Right atrium auricular region (tissue), 2 donors: Measurements from ENCODE around the gene IL20RA. TPM values are rescaled to one million over a fixed set of nuclear protein-coding genes. Genes with fewer than 3 reads are reported as not detected.

Source experiments
- DNase-seq: peaks from one replicate; pipeline ENCODE4 v3.0.0-alpha.2; 2019; ENCODE audit warnings: low spot score
- H3K27ac ChIP-seq, 2 donors: fragments of 200-600 bp; sonication (generic); 1 replicate in 1 of 2; 2 replicates in 1 of 2; pipeline ENCODE4 v1.5.1; 2016 to 2019
- H3K27me3 ChIP-seq, 2 donors: fragments of 200-600 bp; sonication (generic); one replicate each; pipeline versions ENCODE4 v1.5.1 to v1.6.0; 2017 to 2019
- H3K36me3 ChIP-seq: fragments of 200-600 bp; sonication (generic); one replicate; pipeline ENCODE4 v1.5.1; 2016
- H3K4me1 ChIP-seq, 2 donors: fragments of 200-600 bp; sonication (generic); one replicate each; pipeline versions ENCODE4 v1.5.1 to v1.6.0; 2017 to 2019
- H3K4me3 ChIP-seq, 2 donors: fragments of 200-600 bp; sonication (generic); 1 replicate in 1 of 2; 2 replicates in 1 of 2; pipeline ENCODE4 v1.5.1; 2017 to 2019; ENCODE audit warnings: mild to moderate bottlenecking in 1 of 2, moderate library complexity in 1 of 2
- H3K9me3 ChIP-seq, 2 donors: fragments of 200-600 bp; sonication (generic); one replicate each; pipeline ENCODE4 v1.5.1; 2019
- CTCF ChIP-seq, 2 donors: fragments of 200-600 bp; sonication (generic); IDR thresholded peaks; one replicate each; pipeline ENCODE4 v1.5.1; 2019; ENCODE audit warnings: antibody characterized with exemption in 2 of 2
- total RNA-seq, 2 donors: library from RNA; depleted of rRNA; stranded (reverse); fragments of >200 nt; gene quantifications; one replicate each; pipeline ENCODE4 v1.1.0, GENCODE V29; 2016

The IL20RA gene
- total RNA-seq, 2 donors from 2014 or later, result 0.12 to 5.0 TPM

- H3K36me3 ChIP-seq, result no peaks in the 10 kb centered on the region
- TF ChIP-seq CTCF (IDR thresholded peaks at IDR 0.05), result peak; percentile 16 to 78
- no peaks in the 10 kb centered on the region for H3K27me3 ChIP-seq
- peaks cover 0 to 20% of the 10 kb centered on the region in 2 donors for H3K4me1 ChIP-seq
- H3K4me3 ChIP-seq, result no peak overlapping the region
- DNase-seq, result peak; percentile 69
- H3K27ac ChIP-seq, result no peak overlapping the region
- H3K9me3 ChIP-seq, result no peaks in the 10 kb centered on the region
Observed at GRCh38 chr6:136967876-136968752, 76.7 kb downstream of the IL20RA start.

GRCh38 chr6:136964398-136964797 is 80.4 kb downstream of the IL20RA start:
- Histone ChIP-seq H3K27ac (peak overlapping the region in 1 of 2 donors; percentile 26), H3K4me3 (no peak overlapping the region), H3K36me3 (no peaks in the 10 kb centered on the region), H3K9me3 (no peaks in the 10 kb centered on the region), H3K27me3 (no peaks in the 10 kb centered on the region), H3K4me1 (peaks cover 0 to 27% of the 10 kb centered on the region in 2 donors)
- DNase-seq, result no peak
- no peak for TF ChIP-seq CTCF (IDR thresholded peaks at IDR 0.05)

GRCh38 chr6:136963259-136963658 is 81.5 kb downstream of the IL20RA start:
- Histone ChIP-seq H3K36me3 (no peaks in the 10 kb centered on the region), H3K27ac (peak overlapping the region; percentile 54 to 55), H3K4me1 (peaks cover 0 to 26% of the 10 kb centered on the region in 2 donors), H3K9me3 (no peaks in the 10 kb centered on the region), H3K4me3 (no peak overlapping the region), H3K27me3 (no peaks in the 10 kb centered on the region)
- no peak for DNase-seq
- no peak for TF ChIP-seq CTCF (IDR thresholded peaks at IDR 0.05)

- H3K36me3 ChIP-seq, result no peaks in the 10 kb centered on the region
- no peak for DNase-seq
- peaks cover 0 to 21% of the 10 kb centered on the region in 2 donors for H3K4me1 ChIP-seq
- no peak for TF ChIP-seq CTCF (IDR thresholded peaks at IDR 0.05)
- no peaks in the 10 kb centered on the region for H3K27me3 ChIP-seq
- no peaks in the 10 kb centered on the region for H3K9me3 ChIP-seq
- peak overlapping the region; percentile 54 to 55 for H3K27ac ChIP-seq
- H3K4me3 ChIP-seq, result no peak overlapping the region
Observed at GRCh38 chr6:136962661-136963060, 82.1 kb downstream of the IL20RA start.

- Histone ChIP-seq H3K27me3 (no peaks in the 10 kb centered on the region), H3K4me1 (peaks cover 0 to 27% of the 10 kb centered on the region in 2 donors), H3K36me3 (no peaks in the 10 kb centered on the region), H3K4me3 (no peak overlapping the region), H3K27ac (no peak overlapping the region), H3K9me3 (no peaks in the 10 kb centered on the region)
- TF ChIP-seq CTCF (IDR thresholded peaks at IDR 0.05), result no peak
- no peak for DNase-seq
Observed at GRCh38 chr6:136961848-136962247, 82.9 kb downstream of the IL20RA start.
